Sigmoid colon (tissue), 4 donors: ENCODE measurements around the gene FAM13C.

Experiments used
- CTCF ChIP-seq, 4 experiments: fragments of 450-650 bp in 3 of 4; fragments of 200-600 bp in 1 of 4; IDR thresholded peaks; one replicate each; pipeline ENCODE4 v1.5.1; 2016 to 2019; ENCODE audit warnings: antibody characterized with exemption in 4 of 4, mild to moderate bottlenecking in 3 of 4, moderate library complexity in 2 of 4
- POLR2AphosphoS5 ChIP-seq, 4 donors: sonication (generic); formaldehyde crosslinking; IDR thresholded peaks; one replicate each; pipeline ENCODE4 v1.6.1; 2017; ENCODE audit warnings: antibody characterized with exemption in 4 of 4

GRCh38 chr10:59350558-59350957 is 11.8 kb downstream of the FAM13C start:
- TF ChIP-seq CTCF (IDR thresholded peaks at IDR 0.05) (no peak), POLR2AphosphoS5 (IDR thresholded peaks at IDR 0.05) (no peak)
